Natural killer cell (primary cell): ENCODE results near the gene MYO1C. TPM values are rescaled to one million over a fixed set of nuclear protein-coding genes. Genes with fewer than 3 reads are reported as not detected.
A peak's percentile ranks its signal among the peaks of the same experiment; 100 is the strongest.

Experiments used
- ATAC-seq, 3 donors: fragments of 150-1000 bp in 2 of 3; fragments of 200-7000 bp in 1 of 3; cut with Tn5 transposase; 1 replicate in 1 of 3; 2 replicates in 2 of 3; pipeline ENCODE4 v1.10.0; 2021; ENCODE audit warnings: mild to moderate bottlenecking in 2 of 3, moderate library complexity in 2 of 3
- DNase-seq, 2 donors: peaks; one replicate each; pipeline versions ENCODE4 v3.0.0 to v3.0.0-alpha.2; 2013 to 2021; ENCODE audit warnings: mixed read lengths in 1 of 2
- H3K27ac ChIP-seq: one replicate; pipeline ENCODE4 v1.5.1; 2013; ENCODE audit warnings: mild to moderate bottlenecking, low read length
- H3K27me3 ChIP-seq: one replicate; pipeline ENCODE4 v1.6.1; 2013; ENCODE audit warnings: low read length; ENCODE audit not compliant: control insufficient read depth, insufficient read depth
- H3K36me3 ChIP-seq: one replicate; pipeline ENCODE4 v1.6.1; 2013; ENCODE audit warnings: low read length; ENCODE audit not compliant: control insufficient read depth, insufficient read depth
- H3K4me1 ChIP-seq: one replicate; pipeline ENCODE4 v1.6.1; 2013; ENCODE audit warnings: low read length; ENCODE audit not compliant: control insufficient read depth, insufficient read depth
- H3K4me3 ChIP-seq: one replicate; pipeline ENCODE4 v1.5.1; 2013; ENCODE audit warnings: low read length
- H3K9me3 ChIP-seq: one replicate; pipeline ENCODE4 v1.6.1; 2013; ENCODE audit warnings: low read length; ENCODE audit not compliant: control insufficient read depth, insufficient read depth
- H3K27ac Mint-ChIP-seq, 2 donors: one replicate each; pipeline ENCODE4 v1.8.0; 2022; ENCODE audit warnings: mild to moderate bottlenecking in 2 of 2, mixed read lengths in 2 of 2, moderate library complexity in 1 of 2
- H3K27me3 Mint-ChIP-seq, 2 donors: one replicate each; pipeline ENCODE4 v1.8.0; 2022; ENCODE audit warnings: low read depth in 2 of 2, mixed read lengths in 2 of 2
- H3K36me3 Mint-ChIP-seq: one replicate; pipeline ENCODE4 v1.8.0; 2022; ENCODE audit warnings: mixed read lengths
- H3K4me1 Mint-ChIP-seq, 2 donors: one replicate each; pipeline ENCODE4 v1.8.0; 2022; ENCODE audit warnings: mixed read lengths in 2 of 2
- H3K4me3 Mint-ChIP-seq: one replicate; pipeline ENCODE4 v1.8.0; 2022; ENCODE audit warnings: mild to moderate bottlenecking, moderate library complexity, mixed read lengths
- H3K9me3 Mint-ChIP-seq, 2 donors: one replicate each; pipeline ENCODE4 v1.8.0; 2022; ENCODE audit warnings: mixed read lengths in 2 of 2
- CTCF ChIP-seq: fragments of 200-600 bp; IDR thresholded peaks from one replicate; pipeline ENCODE4 v1.8.0; 2022; ENCODE audit warnings: antibody characterized with exemption
- WGBS: methylation state at CpG from one replicate; pipeline ENCODE4 v1.1.7; 2013; ENCODE audit warnings: missing lambda C conversion rate; ENCODE audit not compliant: insufficient coverage; 5-methylcytosine and 5-hydroxymethylcytosine counted together
- intact Hi-C: fragments of 100-400 bp; cut with micrococcal nuclease; formaldehyde crosslinking; loops from one replicate; pipeline ENCODE4 v1.14.2; 2022
- total RNA-seq, 4 donors: library from RNA; stranded (reverse); fragments of 120-200 nt in 1 of 4; gene quantifications; one replicate each; pipeline versions ENCODE4 v1.2.3 to v1.2.4, GENCODE V29; 2013 to 2022

The MYO1C gene
- total RNA-seq, 3 donors from 2014 or later (not counting 1 experiment from before 2014, with no cell fraction given), result 4.0 to 39.6 (median 24.0) TPM

GRCh38 chr17:1515640-1516387 lies 23.3 kb upstream of the MYO1C start:
- H3K9me3 Mint-ChIP-seq, result no peaks in the 10 kb centered on the region
- no peaks in the 10 kb centered on the region for H3K27me3 Mint-ChIP-seq
- peak; percentile 38 to 86 for DNase-seq
- Histone ChIP-seq H3K4me1 (peaks cover 25% of the 10 kb centered on the region), H3K36me3 (peaks cover 20% of the 10 kb centered on the region), H3K4me3 (peak overlapping the region; percentile 58), H3K27me3 (no peaks in the 10 kb centered on the region), H3K27ac (peak overlapping the region; percentile 69), H3K9me3 (no peaks in the 10 kb centered on the region)
- no peaks in the 10 kb centered on the region for H3K36me3 Mint-ChIP-seq
- peak; percentile 30 to 41 (median 37) for ATAC-seq
- peak; percentile 58 for TF ChIP-seq CTCF
- peak overlapping the region; percentile 89 to 94 for H3K27ac Mint-ChIP-seq
- intact Hi-C loops, result loop anchor here (1.0 to 5.0 kb wide), 4 partner anchors 46 to 151 kb away; partner anchors contain the start of genes CRK, PITPNA and SLC43A2
- H3K4me1 Mint-ChIP-seq, result peaks cover 11 to 23% of the 10 kb centered on the region in 2 donors
- peak overlapping the region; percentile 95 for H3K4me3 Mint-ChIP-seq
- WGBS, result under 1% methylated on average over 31 of the region's 31 CpGs

- H3K27ac ChIP-seq, result no peak overlapping the region
- Mint-ChIP-seq H3K9me3 (no peaks in the 10 kb centered on the region), H3K27me3 (no peaks in the 10 kb centered on the region), H3K36me3 (no peaks in the 10 kb centered on the region), H3K4me1 (peaks cover 11 to 30% of the 10 kb centered on the region in 2 donors), H3K4me3 (no peak overlapping the region), H3K27ac (no peak overlapping the region)
- H3K4me3 ChIP-seq, result no peak overlapping the region
- H3K27me3 ChIP-seq, result no peaks in the 10 kb centered on the region
- 82% methylated on average over 1 of the region's 2 CpGs for WGBS
- peaks cover 22% of the 10 kb centered on the region for H3K4me1 ChIP-seq
- no peak for TF ChIP-seq CTCF
- DNase-seq (no peak), ATAC-seq (no peak)
- intact Hi-C loops, result no loop called here
- H3K36me3 ChIP-seq, result peaks cover 44% of the 10 kb centered on the region
- no peaks in the 10 kb centered on the region for H3K9me3 ChIP-seq
These were observed 19.9 kb upstream of the MYO1C start for GRCh38 chr17:1512351-1512750.

- ATAC-seq, result no peak
- Mint-ChIP-seq H3K27me3 (no peaks in the 10 kb centered on the region), H3K4me3 (no peak overlapping the region), H3K9me3 (no peaks in the 10 kb centered on the region), H3K4me1 (peaks cover 11 to 30% of the 10 kb centered on the region in 2 donors), H3K36me3 (no peaks in the 10 kb centered on the region), H3K27ac (no peak overlapping the region)
- H3K36me3 ChIP-seq, result peaks cover 48% of the 10 kb centered on the region
- TF ChIP-seq CTCF, result no peak
- no peak for DNase-seq
- intact Hi-C loops, result no loop called here
- 92% methylated on average over 5 of the region's 7 CpGs for WGBS
- H3K9me3 ChIP-seq, result no peaks in the 10 kb centered on the region
- H3K27me3 ChIP-seq, result no peaks in the 10 kb centered on the region
- H3K4me1 ChIP-seq, result peaks cover 17% of the 10 kb centered on the region
- no peak overlapping the region for H3K27ac ChIP-seq
- no peak overlapping the region for H3K4me3 ChIP-seq
These were observed 19.4 kb upstream of the MYO1C start for GRCh38 chr17:1511756-1512321.
